CD4-positive, alpha-beta T cell treated with Interleukin-21 for 1 hour (primary cell): ENCODE measurements around the gene TFAP2A.

ENCODE experiments used
- DNase-seq: peaks from one replicate; pipeline ENCODE4 v3.0.0-alpha.2; 2020

Gene TFAP2A

GRCh38 chr6:10382322-10382721 lies 32.6 kb downstream of the TFAP2A start:
- no peak for DNase-seq

GRCh38 chr6:10381830-10382208 lies 33.1 kb downstream of the TFAP2A start:
- no peak for DNase-seq

GRCh38 chr6:10381133-10381829 lies 33.6 kb downstream of the TFAP2A start:
- DNase-seq, result no peak

GRCh38 chr6:10375391-10375969 lies 39.4 kb downstream of the TFAP2A start:
- DNase-seq, result no peak

GRCh38 chr6:10373642-10374359 lies 41.1 kb downstream of the TFAP2A start:
- DNase-seq, result no peak

GRCh38 chr6:10369896-10370295 lies 45.0 kb downstream of the TFAP2A start:
- no peak for DNase-seq

GRCh38 chr6:10368861-10369260 lies 46.0 kb downstream of the TFAP2A start:
- DNase-seq, result no peak

GRCh38 chr6:10363911-10364310 lies 51.0 kb downstream of the TFAP2A start:
- no peak for DNase-seq

- no peak for DNase-seq
Measured at GRCh38 chr6:10362300-10362699, 52.6 kb downstream of the TFAP2A start.

GRCh38 chr6:10361428-10361827 lies 53.4 kb downstream of the TFAP2A start:
- no peak for DNase-seq

- no peak for DNase-seq
Measured at GRCh38 chr6:10359581-10359980, 55.3 kb downstream of the TFAP2A start.

GRCh38 chr6:10355115-10355702 lies 59.7 kb downstream of the TFAP2A start:
- no peak for DNase-seq

GRCh38 chr6:10351791-10352190 lies 63.1 kb downstream of the TFAP2A start:
- DNase-seq, result no peak

- no peak for DNase-seq
Measured at GRCh38 chr6:10350720-10351119, 64.2 kb downstream of the TFAP2A start.

GRCh38 chr6:10347561-10348327 lies 67.1 kb downstream of the TFAP2A start:
- no peak for DNase-seq
